ENCODE results near the gene BIRC6.

- TF ChIP-seq CTCF (IDR thresholded peaks at IDR 0.05) (no peak), POLR2A (IDR thresholded peaks at IDR 0.05) (no peak)
Measured at GRCh38 chr2:32663864-32664263, 307.0 kb downstream of the BIRC6 start.

Data from heart left ventricle (tissue), 13 donors.